GM21576 (cell line): ENCODE results near the gene OR4D11.
"Not testable (repeated sequence)": the region's sequence is repeated elsewhere in the genome, so short reads cannot be mapped to it uniquely, and the experiment has no call there.

ENCODE experiments used
- ATAC-seq: cut with Tn5 transposase; IDR thresholded peaks from one replicate; pipeline ENCODE4 v1.9.1; 2021; ENCODE audit warnings: mild to moderate bottlenecking, moderate library complexity; ENCODE audit not compliant: unreplicated experiment

The OR4D11 gene

DNA sequence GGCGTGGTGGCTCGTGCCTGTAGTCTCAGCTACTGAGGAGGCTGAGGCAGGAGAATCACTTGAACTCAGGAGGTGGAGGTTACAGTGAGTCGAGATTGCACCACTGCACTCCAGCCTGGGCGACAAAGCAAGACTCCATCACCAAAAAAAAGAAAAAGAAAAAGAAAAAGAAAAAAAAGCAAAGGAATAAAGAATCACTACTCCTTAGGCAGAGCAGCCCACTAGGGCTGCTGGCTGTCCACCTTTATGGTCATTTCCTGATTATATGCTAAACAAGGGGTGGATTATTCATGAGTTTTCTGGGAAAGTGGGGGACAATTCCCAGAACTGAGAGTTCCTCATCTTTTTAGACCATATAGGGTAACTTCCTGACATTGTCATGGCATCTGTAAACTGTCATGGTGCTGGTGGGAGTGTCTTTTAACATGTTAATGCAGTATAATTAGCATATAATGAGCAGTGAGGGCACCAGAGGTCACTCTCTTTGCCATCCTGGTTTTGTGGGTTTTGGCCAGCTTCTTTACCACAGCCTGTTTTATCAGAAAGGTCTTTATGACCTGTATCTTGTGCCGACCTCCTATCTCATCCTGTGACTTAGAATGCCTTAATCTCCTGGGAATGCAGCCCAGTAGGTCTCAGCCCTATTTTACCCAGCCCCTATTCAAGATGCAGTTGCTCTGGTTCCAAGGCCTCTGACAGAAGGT lies 44.4 kb downstream of the OR4D11 start:
- not testable (repeated sequence) for ATAC-seq

DNA sequence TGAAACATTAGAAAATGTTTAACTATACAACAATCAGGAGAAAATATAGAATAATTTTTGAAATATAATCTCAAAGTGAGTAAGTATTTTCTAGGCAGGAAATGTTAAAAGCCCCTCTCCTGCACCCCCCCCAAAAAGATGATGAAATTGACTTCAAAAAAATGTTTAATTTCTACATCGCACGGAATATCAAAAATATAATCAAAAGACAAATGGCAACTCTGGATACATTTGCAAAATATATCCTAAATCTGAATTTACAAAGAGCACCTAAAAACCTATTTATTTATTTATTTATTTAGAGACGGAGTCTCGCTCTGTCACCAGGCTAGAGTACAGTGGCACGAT lies 44.9 kb downstream of the OR4D11 start:
- no peak for ATAC-seq

DNA sequence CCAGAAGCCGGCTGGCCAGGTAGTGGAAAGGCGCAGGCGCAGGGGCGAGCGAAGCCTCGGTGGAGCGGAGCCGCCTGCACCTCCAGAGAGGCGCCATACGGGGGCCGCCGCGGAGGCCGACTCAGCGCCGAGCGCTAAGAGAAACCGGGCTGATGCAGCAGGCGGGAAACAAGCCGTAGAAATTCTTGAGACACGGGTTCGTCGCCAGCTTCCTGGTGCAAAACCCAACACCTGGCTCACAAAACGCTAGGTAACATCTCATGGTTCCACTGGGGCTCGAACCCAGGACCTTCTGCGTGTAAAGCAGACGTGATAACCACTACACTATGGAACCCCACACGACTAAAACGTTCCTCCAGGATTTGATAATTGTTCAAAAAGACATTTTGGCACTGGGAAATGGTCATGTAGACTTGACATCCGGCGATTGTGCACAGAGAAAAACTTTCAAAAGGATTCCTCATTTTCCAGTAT lies 47.0 kb downstream of the OR4D11 start:
- ATAC-seq = peak; percentile 86

DNA sequence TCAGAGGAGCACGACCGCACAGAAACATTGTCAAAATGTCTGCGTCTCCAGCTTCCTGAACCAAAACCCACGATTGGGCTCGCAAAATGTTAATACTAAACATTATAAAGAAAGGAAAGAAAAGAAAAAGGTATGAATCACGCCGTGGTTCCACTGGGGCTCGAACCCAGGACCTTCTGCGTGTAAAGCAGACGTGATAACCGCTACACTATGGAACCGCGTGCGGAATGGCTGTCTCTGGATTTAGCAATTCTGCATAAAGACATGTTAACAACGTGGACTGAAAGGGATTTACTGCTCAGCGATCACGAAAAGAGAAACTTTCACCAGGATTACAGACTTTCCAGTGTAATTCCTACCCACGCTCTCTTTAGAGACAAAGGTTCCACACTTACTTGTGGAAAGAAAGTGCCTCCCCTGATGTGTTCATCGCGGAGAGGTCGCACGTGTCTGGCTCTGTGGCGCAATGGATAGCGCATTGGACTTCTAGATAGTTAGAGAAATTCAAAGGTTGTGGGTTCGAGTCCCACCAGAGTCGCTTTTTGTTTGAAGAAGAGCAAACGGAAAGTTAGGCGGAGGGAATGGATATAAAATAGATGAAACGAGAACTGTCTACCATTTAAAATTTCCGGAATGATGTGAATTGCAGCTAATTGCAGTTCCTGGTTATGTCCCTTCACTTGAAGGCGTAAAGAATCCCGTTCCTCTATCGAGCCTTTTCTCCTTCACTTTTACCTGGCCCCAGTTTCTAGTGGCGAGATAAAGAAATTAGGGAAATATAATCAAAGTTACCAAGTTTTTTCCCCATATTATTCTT lies 47.7 kb downstream of the OR4D11 start:
- peak; percentile 37 for ATAC-seq

DNA sequence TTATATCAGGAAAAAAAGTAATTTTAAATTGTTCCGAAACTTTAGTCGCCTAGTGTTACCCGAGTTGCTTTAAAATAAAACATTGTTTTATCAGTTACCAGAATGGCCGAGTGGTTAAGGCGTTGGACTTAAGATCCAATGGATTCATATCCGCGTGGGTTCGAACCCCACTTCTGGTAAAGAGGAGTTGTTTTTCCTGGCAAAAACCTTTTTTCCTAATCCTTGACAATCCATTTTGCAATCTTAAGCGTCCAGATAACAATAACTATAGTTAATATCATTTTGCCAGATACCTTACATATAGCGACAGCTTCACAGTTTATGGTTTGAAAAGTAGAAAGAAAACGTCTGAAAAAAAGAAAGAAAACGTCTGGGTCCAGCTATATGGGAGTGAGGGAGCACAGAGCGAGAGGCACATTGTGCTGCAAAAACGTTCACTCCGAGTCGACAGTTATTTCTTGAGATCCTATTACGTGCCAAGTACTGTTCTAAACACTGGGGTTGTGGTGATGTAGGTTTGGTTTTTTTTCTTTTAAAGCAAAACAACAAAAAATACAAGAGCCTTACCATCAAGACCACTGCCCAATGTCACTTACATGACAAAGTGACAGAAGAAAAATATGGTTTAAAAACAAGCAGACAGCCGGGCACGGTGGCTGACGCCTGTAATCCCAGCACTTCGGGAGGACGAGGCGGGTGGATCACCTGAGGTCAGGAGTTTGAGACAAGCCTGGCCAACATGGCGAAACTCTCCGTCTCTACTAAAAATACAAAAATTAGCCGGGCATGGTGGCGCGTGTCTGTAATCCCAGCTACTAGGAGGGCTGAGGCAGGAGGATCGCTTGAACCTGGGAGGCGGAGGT lies 48.5 kb downstream of the OR4D11 start:
- ATAC-seq = no peak

DNA sequence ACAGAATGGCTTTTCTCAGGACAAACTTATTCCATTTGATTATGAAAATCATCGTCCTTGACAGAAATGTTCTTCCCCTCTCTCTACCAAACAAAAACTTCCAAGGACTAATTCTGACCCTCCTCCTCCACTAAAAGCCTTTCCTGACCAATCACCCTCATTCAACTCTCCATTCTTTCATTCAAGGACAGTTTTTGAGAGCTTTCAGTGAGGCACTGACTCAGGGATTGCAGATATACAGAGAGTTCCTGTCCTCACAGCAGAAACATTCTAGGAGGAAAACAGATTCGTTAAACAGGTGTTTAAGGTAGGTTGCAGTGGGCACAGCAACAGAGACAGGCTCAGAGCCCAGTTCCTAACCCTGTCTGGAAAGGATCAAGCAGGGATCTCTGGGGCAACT lies 49.5 kb downstream of the OR4D11 start:
- no peak for ATAC-seq

DNA sequence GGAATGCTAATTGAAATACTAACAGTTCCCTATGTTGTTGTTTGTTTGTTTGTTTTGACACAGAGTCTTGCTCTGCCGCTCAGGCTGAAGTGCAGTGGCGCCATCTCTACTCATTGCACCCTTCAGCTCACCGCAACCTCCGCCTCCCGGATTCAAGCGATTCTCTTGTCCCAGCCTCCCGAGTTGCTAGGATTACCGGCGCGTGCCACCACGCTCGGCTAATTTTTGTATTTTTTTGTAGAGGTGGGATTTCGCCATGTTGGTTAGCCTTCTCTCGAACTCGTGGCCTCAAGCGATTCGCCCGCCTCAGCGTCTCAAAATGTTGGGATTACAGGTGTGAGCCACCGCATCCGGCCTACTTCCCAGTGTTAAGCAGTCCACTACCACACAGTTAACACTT lies 49.9 kb downstream of the OR4D11 start:
- no peak for ATAC-seq
